A549 (cell line): Measurements from ENCODE around the gene CFAP157. TPM values are rescaled to one million over a fixed set of nuclear protein-coding genes. Genes with fewer than 3 reads are reported as not detected.

Experiments
- ATAC-seq, 2 experiments: fragments of 200-7000 bp in 1 of 2; fragments of >200 bp in 1 of 2; cut with Nextera tagmentation in 1 of 2; cut with Tn5 transposase in 1 of 2; 3 replicates each; pipeline versions ENCODE4 v1.8.0 to v1.9.1; 2018 to 2020; ENCODE audit warnings: mild to moderate bottlenecking in 1 of 2, moderate library complexity in 1 of 2
- CTCF ChIA-PET: fragments of 300-600 bp; sonication (Branson Sonifier 250); formaldehyde crosslinking; extraction: SDS; loops from one replicate; lab custom pipeline; 2021; ENCODE audit warnings: antibody characterized with exemption, inconsistent platforms; lab: Yijun Ruan, JAX
- POLR2A ChIA-PET: fragments of 350-600 bp; formaldehyde crosslinking; extraction: SDS; loops from one replicate; lab custom pipeline; 2021; ENCODE audit warnings: antibody characterized with exemption, inconsistent platforms; lab: Yijun Ruan, JAX
- DNase-seq, 2 experiments: peaks; one replicate each; pipeline versions ENCODE4 v3.0.0 to v3.0.0-alpha.2; 2011 to 2016; ENCODE audit warnings: low read depth in 1 of 2, low spot score in 1 of 2
- FAIRE-seq: peaks from 2 replicates; lab custom pipeline; 2011; peaks lifted over from hg19 to GRCh38; lab: Jason Lieb, UNC
- H3K27ac ChIP-seq, 2 experiments: fragments of >200 bp; sonication (Bioruptor Twin); formaldehyde crosslinking; 3 replicates each; pipeline ENCODE4 v1.5.1; 2016 to 2017
- H3K4me1 ChIP-seq: fragments of >200 bp; sonication (Bioruptor Twin); formaldehyde crosslinking; 3 replicates; pipeline ENCODE4 v1.6.1; 2016
- H3K4me2 ChIP-seq: fragments of >200 bp; sonication (Bioruptor Twin); formaldehyde crosslinking; 3 replicates; pipeline ENCODE4 v1.6.1; 2016
- H3K4me3 ChIP-seq: fragments of >200 bp; sonication (Bioruptor Twin); formaldehyde crosslinking; 3 replicates; pipeline ENCODE4 v1.5.1; 2016
- H3K9me3 ChIP-seq: fragments of >200 bp; sonication (Bioruptor Twin); formaldehyde crosslinking; 3 replicates; pipeline ENCODE4 v1.6.1; 2016
- CBX2 ChIP-seq: fragments of 200-600 bp; sonication (generic); IDR thresholded peaks from 2 replicates; pipeline ENCODE4 v1.6.1; 2016; ENCODE audit warnings: low read depth, mild to moderate bottlenecking, borderline replicate concordance
- CHD4 ChIP-seq: fragments of 200-600 bp; sonication (generic); IDR thresholded peaks from 2 replicates; pipeline ENCODE4 v1.6.1; 2016; ENCODE audit warnings: antibody characterized with exemption, mild to moderate bottlenecking, borderline replicate concordance
- FOSL2 ChIP-seq, 2 experiments: fragments of 450-650 bp in 1 of 2; fragments of >200 bp in 1 of 2; sonication (Bioruptor Twin) in 1 of 2; formaldehyde crosslinking; IDR thresholded peaks; 2 replicates each; pipeline versions ENCODE4 v1.5.0 to v1.6.1; 2016 to 2020; ENCODE audit warnings: mild to moderate bottlenecking in 1 of 2, moderate library complexity in 1 of 2
- GATA3 ChIP-seq: IDR thresholded peaks from 2 replicates; pipeline ENCODE4 v1.6.1; 2012; ENCODE audit warnings: borderline replicate concordance
- HDAC2 ChIP-seq: fragments of 200-600 bp; sonication (generic); IDR thresholded peaks from 2 replicates; pipeline ENCODE4 v1.6.1; 2016
- HOXB5 ChIP-seq: fragments of 250-450 bp; sonication (Bioruptor Pico); IDR thresholded peaks from 2 replicates; pipeline ENCODE4 v1.5.0; 2020; ENCODE audit warnings: mild to moderate bottlenecking, moderate library complexity
- KDM1A ChIP-seq: fragments of 200-600 bp; sonication (generic); IDR thresholded peaks from 2 replicates; pipeline ENCODE4 v1.6.1; 2016; ENCODE audit warnings: low read depth, mild to moderate bottlenecking
- MAZ ChIP-seq: fragments of 150-350 bp; IDR thresholded peaks from 2 replicates; pipeline ENCODE4 v1.6.1; 2014; ENCODE audit warnings: antibody characterized with exemption, low read depth, low read length, borderline replicate concordance
- NR3C1 ChIP-seq: fragments of >200 bp; sonication (Bioruptor Twin); formaldehyde crosslinking; IDR thresholded peaks from 3 replicates; pipeline ENCODE4 v1.6.1; 2017
- PHF8 ChIP-seq: fragments of 200-600 bp; sonication (generic); IDR thresholded peaks from 2 replicates; pipeline ENCODE4 v1.6.1; 2016; ENCODE audit warnings: low read depth, mild to moderate bottlenecking, antibody characterized with exemption, moderate library complexity, borderline replicate concordance
- SMC3 ChIP-seq: fragments of >200 bp; sonication (Bioruptor Twin); formaldehyde crosslinking; IDR thresholded peaks from 3 replicates; pipeline ENCODE4 v1.6.1; 2018; ENCODE audit warnings: inconsistent platforms
- TFCP2L1 ChIP-seq: fragments of 250-450 bp; sonication (Bioruptor Pico); IDR thresholded peaks from 2 replicates; pipeline ENCODE4 v1.5.0; 2021; ENCODE audit warnings: mild to moderate bottlenecking
- USF2 ChIP-seq: fragments of 450-650 bp; IDR thresholded peaks from 2 replicates; pipeline ENCODE4 v1.6.1; 2014; ENCODE audit warnings: antibody characterized with exemption
- ZC3H11A ChIP-seq: fragments of 450-650 bp; IDR thresholded peaks from 2 replicates; pipeline ENCODE4 v1.6.1; 2014; ENCODE audit warnings: antibody characterized with exemption, mild to moderate bottlenecking
- WGBS: methylation state at CpG from one replicate; pipeline ENCODE4 v1.1.6; 2017; ENCODE audit errors: missing lambda C conversion rate; 5-methylcytosine and 5-hydroxymethylcytosine counted together
- polyA plus RNA-seq, 4 experiments: library from polyadenylated mRNA; depleted of rRNA in 3 of 4; stranded (reverse); fragments of >200 nt; fragmentation: RNase III in 1 of 4; extraction: RNeasy Plus Mini Kit Qiagen cat#74134 plus additional on column Dnase treatment in 1 of 4; gene quantifications; 2 replicates in 3 of 4; 3 replicates in 1 of 4; pipeline ENCODE4 v1.2.3, GENCODE V29; 2011 to 2017
- TF ChIP-seq, protein P1 (sequence below): fragments of 200-600 bp; sonication (generic); IDR thresholded peaks from 2 replicates; pipeline ENCODE4 v1.6.1; 2016; ENCODE audit warnings: antibody characterized with exemption, mild to moderate bottlenecking, moderate library complexity
- TF ChIP-seq, protein P2 (sequence below): IDR thresholded peaks from 2 replicates; pipeline ENCODE4 v1.6.1; 2012
- TF ChIP-seq, protein P3 (sequence below): IDR thresholded peaks from 2 replicates; pipeline ENCODE4 v1.6.1; 2012; ENCODE audit warnings: low read depth, borderline replicate concordance
- TF ChIP-seq, protein P4 (sequence below): fragments of >200 bp; sonication (Bioruptor Twin); formaldehyde crosslinking; IDR thresholded peaks from 2 replicates; pipeline ENCODE4 v1.6.1; 2016

Gene CFAP157
- polyA plus RNA-seq, 2 of the 4 experiments (the other 2 are of a cell fraction): 0.04 TPM

GRCh38 chr9:127723444-127723843 is 16.7 kb downstream of the CFAP157 start:
- ChIA-PET POLR2A (no interaction called here), CTCF (interaction anchor here (0.6 to 15.7 kb wide), 6 partner anchors 11 to 159 kb away, joined by 3 to 243 read pairs (median 4); partner anchors contain the start of gene TOR2A)
- Histone ChIP-seq H3K9me3 (no peaks in the 10 kb centered on the region), H3K27ac (no peak overlapping the region), H3K4me2 (no peak overlapping the region), H3K4me1 (peaks cover 25% of the 10 kb centered on the region), H3K4me3 (no peak overlapping the region)
- no peak for ATAC-seq
- WGBS: 88% methylated on average over 5 of the region's 5 CpGs
- no peak for TF ChIP-seq CBX2
- TF ChIP-seq GATA3: no peak
- TF ChIP-seq TFCP2L1 (CRISPR knock-in tag): no peak
- no peak for TF ChIP-seq MAZ
- no peak for TF ChIP-seq USF2
- no peak for TF ChIP-seq NR3C1
- TF ChIP-seq, protein P1, sequence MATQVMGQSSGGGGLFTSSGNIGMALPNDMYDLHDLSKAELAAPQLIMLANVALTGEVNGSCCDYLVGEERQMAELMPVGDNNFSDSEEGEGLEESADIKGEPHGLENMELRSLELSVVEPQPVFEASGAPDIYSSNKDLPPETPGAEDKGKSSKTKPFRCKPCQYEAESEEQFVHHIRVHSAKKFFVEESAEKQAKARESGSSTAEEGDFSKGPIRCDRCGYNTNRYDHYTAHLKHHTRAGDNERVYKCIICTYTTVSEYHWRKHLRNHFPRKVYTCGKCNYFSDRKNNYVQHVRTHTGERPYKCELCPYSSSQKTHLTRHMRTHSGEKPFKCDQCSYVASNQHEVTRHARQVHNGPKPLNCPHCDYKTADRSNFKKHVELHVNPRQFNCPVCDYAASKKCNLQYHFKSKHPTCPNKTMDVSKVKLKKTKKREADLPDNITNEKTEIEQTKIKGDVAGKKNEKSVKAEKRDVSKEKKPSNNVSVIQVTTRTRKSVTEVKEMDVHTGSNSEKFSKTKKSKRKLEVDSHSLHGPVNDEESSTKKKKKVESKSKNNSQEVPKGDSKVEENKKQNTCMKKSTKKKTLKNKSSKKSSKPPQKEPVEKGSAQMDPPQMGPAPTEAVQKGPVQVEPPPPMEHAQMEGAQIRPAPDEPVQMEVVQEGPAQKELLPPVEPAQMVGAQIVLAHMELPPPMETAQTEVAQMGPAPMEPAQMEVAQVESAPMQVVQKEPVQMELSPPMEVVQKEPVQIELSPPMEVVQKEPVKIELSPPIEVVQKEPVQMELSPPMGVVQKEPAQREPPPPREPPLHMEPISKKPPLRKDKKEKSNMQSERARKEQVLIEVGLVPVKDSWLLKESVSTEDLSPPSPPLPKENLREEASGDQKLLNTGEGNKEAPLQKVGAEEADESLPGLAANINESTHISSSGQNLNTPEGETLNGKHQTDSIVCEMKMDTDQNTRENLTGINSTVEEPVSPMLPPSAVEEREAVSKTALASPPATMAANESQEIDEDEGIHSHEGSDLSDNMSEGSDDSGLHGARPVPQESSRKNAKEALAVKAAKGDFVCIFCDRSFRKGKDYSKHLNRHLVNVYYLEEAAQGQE: no peak
- no peak for TF ChIP-seq CHD4
- no peak for TF ChIP-seq ZC3H11A
- TF ChIP-seq HDAC2: no peak
- TF ChIP-seq, protein P2, sequence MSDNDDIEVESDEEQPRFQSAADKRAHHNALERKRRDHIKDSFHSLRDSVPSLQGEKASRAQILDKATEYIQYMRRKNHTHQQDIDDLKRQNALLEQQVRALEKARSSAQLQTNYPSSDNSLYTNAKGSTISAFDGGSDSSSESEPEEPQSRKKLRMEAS: no peak
- FAIRE-seq: no peak
- DNase-seq: no peak

- CTCF ChIA-PET: interaction anchor here (0.6 to 15.7 kb wide), 10 partner anchors 10 to 257 kb away, joined by 3 to 243 read pairs (median 4); partner anchors contain the start of genes CDK9 and TOR2A
- no peaks in the 10 kb centered on the region for H3K9me3 ChIP-seq
- DNase-seq (no peak), ATAC-seq (no peak), FAIRE-seq (no peak)
- no peak for TF ChIP-seq SMC3
- TF ChIP-seq USF2: no peak
- TF ChIP-seq KDM1A: no peak
- no peak for TF ChIP-seq HDAC2
- TF ChIP-seq, protein P3, sequence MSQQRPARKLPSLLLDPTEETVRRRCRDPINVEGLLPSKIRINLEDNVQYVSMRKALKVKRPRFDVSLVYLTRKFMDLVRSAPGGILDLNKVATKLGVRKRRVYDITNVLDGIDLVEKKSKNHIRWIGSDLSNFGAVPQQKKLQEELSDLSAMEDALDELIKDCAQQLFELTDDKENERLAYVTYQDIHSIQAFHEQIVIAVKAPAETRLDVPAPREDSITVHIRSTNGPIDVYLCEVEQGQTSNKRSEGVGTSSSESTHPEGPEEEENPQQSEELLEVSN: no peak
- TF ChIP-seq NR3C1: no peak
- TF ChIP-seq HOXB5: no peak
- TF ChIP-seq FOSL2 (IDR thresholded peaks at IDR 0.05): no peak
- TF ChIP-seq FOSL2 (CRISPR knock-in tag; IDR thresholded peaks at IDR 0.05): no peak
- no peak for TF ChIP-seq PHF8
- TF ChIP-seq, protein P4, sequence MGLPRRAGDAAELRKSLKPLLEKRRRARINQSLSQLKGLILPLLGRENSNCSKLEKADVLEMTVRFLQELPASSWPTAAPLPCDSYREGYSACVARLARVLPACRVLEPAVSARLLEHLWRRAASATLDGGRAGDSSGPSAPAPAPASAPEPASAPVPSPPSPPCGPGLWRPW: no peak
- 70% methylated on average over 13 of the region's 23 CpGs for WGBS
- H3K4me2 ChIP-seq: no peak overlapping the region
- H3K4me3 ChIP-seq: no peak overlapping the region
- no peak overlapping the region for H3K27ac ChIP-seq
- POLR2A ChIA-PET: no interaction called here
- H3K4me1 ChIP-seq: peaks cover 25% of the 10 kb centered on the region
Measured at GRCh38 chr9:127724012-127724411, 17.2 kb downstream of the CFAP157 start.
